Measurements from ENCODE around the gene PRMT7.

GRCh38 chr16:68275611-68276191, 35.1 kb upstream of the PRMT7 start:
- TF ChIP-seq POLR2A (IDR thresholded peaks at IDR 0.05) (no peak), CTCF (IDR thresholded peaks at IDR 0.05) (no peak), EP300 (IDR thresholded peaks at IDR 0.05) (no peak)

All from ovary (tissue), 3 donors.